DND-41 (cell line): Measurements from ENCODE around the gene SMC3.

ENCODE experiments used
- ATAC-seq: fragments of 200-7000 bp; cut with Tn5 transposase; 3 replicates; pipeline ENCODE4 v1.9.1; 2021; ENCODE audit warnings: low read depth; ENCODE audit not compliant: insufficient read depth
- DNase-seq: peaks from one replicate; pipeline ENCODE4 v3.0.0-alpha.2; 2020
- H2AFZ ChIP-seq: 2 replicates; pipeline ENCODE4 v1.6.0; 2012; ENCODE audit warnings: low read depth, low read length
- H3K27ac ChIP-seq: 2 replicates; pipeline ENCODE4 v1.5.1; 2012; ENCODE audit warnings: low read length, inconsistent platforms
- H3K27me3 ChIP-seq: fragments of 200-600 bp; sonication (generic); 2 replicates; pipeline ENCODE4 v1.6.0; 2012; ENCODE audit warnings: low read length, mild to moderate bottlenecking, inconsistent platforms; ENCODE audit not compliant: insufficient read depth, poor library complexity
- H3K36me3 ChIP-seq: 2 replicates; pipeline ENCODE4 v1.5.1; 2012; ENCODE audit warnings: low read length, inconsistent platforms; ENCODE audit not compliant: insufficient read depth
- H3K4me1 ChIP-seq: 2 replicates; pipeline ENCODE4 v1.5.1; 2012; ENCODE audit warnings: mild to moderate bottlenecking, low read length; ENCODE audit not compliant: insufficient read depth
- H3K4me2 ChIP-seq: 2 replicates; pipeline ENCODE4 v1.6.0; 2012; ENCODE audit warnings: mild to moderate bottlenecking, moderate library complexity, low read length, inconsistent platforms; ENCODE audit not compliant: insufficient read depth
- H3K4me3 ChIP-seq, 2 experiments: fragments of 200-600 bp in 1 of 2; shearing (Covaris generic) in 1 of 2; 2 replicates each; pipeline ENCODE4 v1.5.1; 2012 to 2016; ENCODE audit warnings: inconsistent platforms in 2 of 2, low read length in 2 of 2, mild to moderate bottlenecking in 2 of 2, low read depth in 1 of 2, moderate library complexity in 1 of 2
- H3K79me2 ChIP-seq: 2 replicates; pipeline ENCODE4 v1.6.0; 2012; ENCODE audit warnings: low read length, inconsistent platforms; ENCODE audit not compliant: insufficient read depth
- H3K9ac ChIP-seq: 2 replicates; pipeline ENCODE4 v1.6.0; 2012; ENCODE audit warnings: low read depth, mild to moderate bottlenecking, inconsistent platforms, low read length, moderate library complexity
- H3K9me3 ChIP-seq: 2 replicates; pipeline ENCODE4 v1.5.1; 2012; ENCODE audit warnings: low read length, moderate library complexity, mild to moderate bottlenecking, inconsistent platforms; ENCODE audit not compliant: insufficient read depth, severe bottlenecking
- H4K20me1 ChIP-seq: 2 replicates; pipeline ENCODE4 v1.6.0; 2012; ENCODE audit warnings: low read length; ENCODE audit not compliant: insufficient read depth
- EZH2 ChIP-seq: IDR thresholded peaks from 3 replicates; pipeline ENCODE4 v1.6.1; 2012; ENCODE audit warnings: borderline replicate concordance, low read depth, mild to moderate bottlenecking, moderate library complexity, low read length, inconsistent platforms; ENCODE audit not compliant: severe bottlenecking
- TF ChIP-seq, protein P1 (sequence below): IDR thresholded peaks from 2 replicates; pipeline ENCODE4 v1.5.1; 2012; ENCODE audit warnings: borderline replicate concordance, low read length, moderate library complexity, mild to moderate bottlenecking; ENCODE audit not compliant: poor library complexity, severe bottlenecking; ENCODE audit errors: extremely low read depth

The SMC3 gene

DNA sequence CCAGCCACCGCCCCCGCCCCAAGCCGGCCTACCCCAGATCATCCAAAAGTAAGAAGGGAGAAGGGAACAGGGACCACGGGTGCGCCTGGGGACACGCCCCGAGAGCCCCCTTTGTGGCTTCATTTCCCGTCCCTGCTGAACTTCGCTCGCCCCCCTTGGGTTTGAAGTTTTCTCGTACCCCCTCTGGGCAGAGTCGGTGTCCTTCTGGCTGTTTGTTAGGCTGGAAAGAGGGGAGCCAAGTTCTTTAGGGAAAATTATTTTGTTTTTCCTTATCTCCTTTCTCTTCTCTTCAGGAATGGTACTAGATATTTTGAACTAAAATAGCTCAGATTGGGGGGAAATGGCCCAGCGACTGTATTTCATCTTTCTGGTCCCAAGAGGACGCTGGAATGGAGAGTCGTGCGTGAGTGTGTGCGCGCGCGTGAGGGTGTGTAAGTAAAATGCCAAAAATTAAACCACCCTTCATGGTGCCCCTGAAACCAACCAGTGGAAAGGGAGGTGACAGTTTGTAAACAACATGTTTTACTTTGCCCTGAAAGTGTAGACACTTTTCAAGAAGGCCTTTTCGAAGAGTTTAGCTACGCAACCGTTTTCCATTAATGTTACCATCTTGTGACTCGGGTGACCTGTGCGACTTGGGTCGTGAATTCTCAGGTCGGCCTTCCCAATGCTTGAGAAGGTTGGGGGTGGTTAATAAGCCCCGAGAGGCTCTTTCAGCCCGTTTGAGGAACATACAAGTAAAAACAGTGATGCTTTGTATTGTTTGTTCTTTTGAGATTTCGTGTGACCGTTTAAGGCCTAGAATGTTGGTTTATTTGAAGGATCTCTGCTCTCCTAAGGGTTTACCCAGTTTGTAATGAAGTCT, 77.3 kb downstream of the SMC3 start:
- Histone ChIP-seq H3K79me2 (no peaks in the 10 kb centered on the region), H3K9ac (no peak overlapping the region), H3K9me3 (no peaks in the 10 kb centered on the region), H3K36me3 (no peaks in the 10 kb centered on the region), H2AFZ (no peak overlapping the region), H3K4me2 (no peak overlapping the region), H3K4me1 (no peaks in the 10 kb centered on the region), H4K20me1 (no peaks in the 10 kb centered on the region), H3K27me3 (peaks cover 3% of the 10 kb centered on the region), H3K27ac (no peak overlapping the region), H3K4me3 (no peak overlapping the region)
- DNase-seq (no peak), ATAC-seq (no peak)
- no peak for TF ChIP-seq EZH2
- TF ChIP-seq, protein P1, sequence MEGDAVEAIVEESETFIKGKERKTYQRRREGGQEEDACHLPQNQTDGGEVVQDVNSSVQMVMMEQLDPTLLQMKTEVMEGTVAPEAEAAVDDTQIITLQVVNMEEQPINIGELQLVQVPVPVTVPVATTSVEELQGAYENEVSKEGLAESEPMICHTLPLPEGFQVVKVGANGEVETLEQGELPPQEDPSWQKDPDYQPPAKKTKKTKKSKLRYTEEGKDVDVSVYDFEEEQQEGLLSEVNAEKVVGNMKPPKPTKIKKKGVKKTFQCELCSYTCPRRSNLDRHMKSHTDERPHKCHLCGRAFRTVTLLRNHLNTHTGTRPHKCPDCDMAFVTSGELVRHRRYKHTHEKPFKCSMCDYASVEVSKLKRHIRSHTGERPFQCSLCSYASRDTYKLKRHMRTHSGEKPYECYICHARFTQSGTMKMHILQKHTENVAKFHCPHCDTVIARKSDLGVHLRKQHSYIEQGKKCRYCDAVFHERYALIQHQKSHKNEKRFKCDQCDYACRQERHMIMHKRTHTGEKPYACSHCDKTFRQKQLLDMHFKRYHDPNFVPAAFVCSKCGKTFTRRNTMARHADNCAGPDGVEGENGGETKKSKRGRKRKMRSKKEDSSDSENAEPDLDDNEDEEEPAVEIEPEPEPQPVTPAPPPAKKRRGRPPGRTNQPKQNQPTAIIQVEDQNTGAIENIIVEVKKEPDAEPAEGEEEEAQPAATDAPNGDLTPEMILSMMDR: no peak

DNA sequence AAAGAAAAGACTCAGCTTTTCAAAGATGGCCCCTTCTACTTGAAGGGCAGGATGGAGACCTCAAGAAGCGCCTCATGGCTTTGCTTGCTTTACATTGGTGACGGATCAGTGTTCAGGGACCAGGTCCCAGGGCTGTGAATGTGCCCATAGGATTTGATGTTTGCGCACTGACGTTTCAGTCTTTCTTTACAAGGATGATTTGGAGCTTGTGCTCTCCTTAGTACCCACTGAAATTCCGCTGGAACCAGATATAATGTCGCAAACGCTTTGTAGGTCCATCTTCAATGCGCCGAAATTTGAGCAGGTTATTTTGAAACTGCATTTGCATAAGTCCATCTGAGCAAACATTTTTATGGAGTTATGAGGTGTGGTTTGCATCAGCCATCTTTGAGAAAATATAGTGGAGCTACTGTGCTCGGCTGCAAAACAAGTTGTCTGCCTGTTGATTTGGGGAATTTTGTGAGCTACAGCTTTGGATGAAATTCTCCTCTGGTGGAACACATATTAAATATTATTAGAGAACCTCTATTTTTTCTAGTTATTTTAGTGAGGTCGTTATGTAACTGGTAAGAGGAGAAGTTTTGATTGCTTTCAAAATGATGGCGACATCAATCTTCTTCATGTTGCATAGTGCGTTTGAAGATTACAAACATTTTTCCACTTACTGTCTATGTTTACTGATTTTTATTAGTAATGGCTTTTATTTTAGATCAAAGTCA, 79.1 kb downstream of the SMC3 start:
- no peaks in the 10 kb centered on the region for H3K4me1 ChIP-seq
- TF ChIP-seq, protein P1: no peak
- TF ChIP-seq EZH2: no peak
- no peak for DNase-seq
- ATAC-seq: no peak
- H2AFZ ChIP-seq: no peak overlapping the region
- H3K27ac ChIP-seq: no peak overlapping the region
- no peaks in the 10 kb centered on the region for H3K36me3 ChIP-seq
- H4K20me1 ChIP-seq: no peaks in the 10 kb centered on the region
- no peaks in the 10 kb centered on the region for H3K79me2 ChIP-seq
- H3K9ac ChIP-seq: no peak overlapping the region
- no peaks in the 10 kb centered on the region for H3K9me3 ChIP-seq
- H3K4me2 ChIP-seq: no peak overlapping the region
- no peak overlapping the region for H3K4me3 ChIP-seq
- H3K27me3 ChIP-seq: peaks cover 10% of the 10 kb centered on the region

DNA sequence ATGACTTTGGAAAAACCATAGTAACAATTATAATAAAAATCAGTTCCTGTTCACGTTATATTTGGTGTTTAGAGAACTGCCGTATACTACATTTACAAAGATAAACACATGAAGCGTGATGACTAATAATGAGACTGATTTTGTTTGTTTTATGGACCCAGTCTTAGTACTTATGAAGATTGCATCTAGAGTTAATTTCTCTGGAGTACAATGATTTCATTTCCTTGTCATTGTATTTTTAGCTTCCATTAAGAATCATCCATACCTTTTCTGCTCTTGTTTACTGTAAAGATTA, 79.6 kb downstream of the SMC3 start:
- no peaks in the 10 kb centered on the region for H3K36me3 ChIP-seq
- H3K27me3 ChIP-seq: peaks cover 10% of the 10 kb centered on the region
- H3K4me1 ChIP-seq: no peaks in the 10 kb centered on the region
- DNase-seq: no peak
- no peaks in the 10 kb centered on the region for H3K79me2 ChIP-seq
- no peak overlapping the region for H3K4me3 ChIP-seq
- no peak for TF ChIP-seq EZH2
- TF ChIP-seq, protein P1: no peak
- no peaks in the 10 kb centered on the region for H4K20me1 ChIP-seq
- no peak overlapping the region for H3K4me2 ChIP-seq
- H2AFZ ChIP-seq: no peak overlapping the region
- no peak overlapping the region for H3K9ac ChIP-seq
- no peak overlapping the region for H3K27ac ChIP-seq
- no peaks in the 10 kb centered on the region for H3K9me3 ChIP-seq
- no peak for ATAC-seq
